Colonic mucosa (tissue), 4 donors: Measurements from ENCODE around the gene SCFD2. TPM values are rescaled to one million over a fixed set of nuclear protein-coding genes. Genes with fewer than 3 reads are reported as not detected.

Source experiments
- DNase-seq: peaks from one replicate; pipeline ENCODE4 v3.0.0-alpha.2; 2020
- H3K27ac ChIP-seq: fragments of 200-600 bp; one replicate; pipeline ENCODE4 v1.8.0; 2021
- H3K27me3 ChIP-seq: fragments of 200-600 bp; one replicate; pipeline ENCODE4 v1.8.0; 2021
- H3K36me3 ChIP-seq: fragments of 200-600 bp; one replicate; pipeline ENCODE4 v1.8.0; 2021
- H3K4me1 ChIP-seq: fragments of 200-600 bp; one replicate; pipeline ENCODE4 v1.8.0; 2021; ENCODE audit warnings: mild to moderate bottlenecking
- H3K4me3 ChIP-seq: fragments of 200-600 bp; one replicate; pipeline ENCODE4 v1.8.0; 2021
- H3K9ac ChIP-seq, 2 donors: one replicate each; pipeline ENCODE4 v1.7.0; 2013; ENCODE audit warnings: control low read depth in 2 of 2, low read depth in 2 of 2, low read length in 2 of 2
- H3K9me3 ChIP-seq: fragments of 200-600 bp; one replicate; pipeline ENCODE4 v1.8.0; 2021
- intact Hi-C: fragments of 100-400 bp; cut with DNase I; formaldehyde crosslinking; loops from one replicate; pipeline ENCODE4 v1.14.1; 2022
- total RNA-seq, 2 donors: library from RNA; stranded (reverse); fragmentation: NEBNext Ultra II Directional in 1 of 2; extraction: Animal tissue kit (Norgen Biotek cat#: 25700) in 1 of 2; gene quantifications; one replicate each; pipeline ENCODE4 v1.2.1, GENCODE V29; 2021
- TF ChIP-seq, protein P1 (sequence below): fragments of 200-600 bp; IDR thresholded peaks from one replicate; pipeline ENCODE4 v1.8.0; 2022; ENCODE audit warnings: antibody characterized with exemption, mild to moderate bottlenecking
- donor health status: healthy.
- donor health status: DM: no; HTN: no; CAD: no.
- donor health status: DM: no; HTN: no; CAD: no.

Gene SCFD2
- total RNA-seq, 2 donors from 2014 or later: 11.5 to 29.4 TPM

DNA sequence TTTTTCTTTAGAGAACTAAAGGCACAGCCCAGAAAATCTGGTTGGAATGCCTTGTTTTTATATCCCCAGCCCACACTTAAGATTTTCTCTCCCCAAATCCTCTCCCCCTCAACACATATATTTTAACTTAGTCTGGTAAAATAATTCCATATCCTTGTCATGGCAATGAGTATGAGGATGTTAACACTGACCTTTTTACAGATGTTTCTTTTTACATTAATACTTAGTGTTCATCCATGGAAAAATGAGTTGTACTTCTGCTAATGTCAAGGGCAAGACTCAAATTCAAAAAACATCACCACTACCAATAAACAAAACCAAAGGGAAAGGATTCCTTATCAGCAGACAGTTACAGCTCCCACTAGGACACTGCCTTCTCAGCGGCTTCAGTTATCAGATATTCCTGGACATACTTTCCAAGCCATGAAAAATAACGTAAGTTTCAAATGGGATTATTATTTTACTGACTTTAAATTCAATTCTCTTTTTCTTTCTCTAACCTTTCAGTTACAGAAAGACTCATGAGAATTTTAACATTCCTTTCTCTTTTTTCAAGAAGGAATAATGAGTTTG, 420.4 kb downstream of the SCFD2 start:
- no peak for DNase-seq
- TF ChIP-seq, protein P1, sequence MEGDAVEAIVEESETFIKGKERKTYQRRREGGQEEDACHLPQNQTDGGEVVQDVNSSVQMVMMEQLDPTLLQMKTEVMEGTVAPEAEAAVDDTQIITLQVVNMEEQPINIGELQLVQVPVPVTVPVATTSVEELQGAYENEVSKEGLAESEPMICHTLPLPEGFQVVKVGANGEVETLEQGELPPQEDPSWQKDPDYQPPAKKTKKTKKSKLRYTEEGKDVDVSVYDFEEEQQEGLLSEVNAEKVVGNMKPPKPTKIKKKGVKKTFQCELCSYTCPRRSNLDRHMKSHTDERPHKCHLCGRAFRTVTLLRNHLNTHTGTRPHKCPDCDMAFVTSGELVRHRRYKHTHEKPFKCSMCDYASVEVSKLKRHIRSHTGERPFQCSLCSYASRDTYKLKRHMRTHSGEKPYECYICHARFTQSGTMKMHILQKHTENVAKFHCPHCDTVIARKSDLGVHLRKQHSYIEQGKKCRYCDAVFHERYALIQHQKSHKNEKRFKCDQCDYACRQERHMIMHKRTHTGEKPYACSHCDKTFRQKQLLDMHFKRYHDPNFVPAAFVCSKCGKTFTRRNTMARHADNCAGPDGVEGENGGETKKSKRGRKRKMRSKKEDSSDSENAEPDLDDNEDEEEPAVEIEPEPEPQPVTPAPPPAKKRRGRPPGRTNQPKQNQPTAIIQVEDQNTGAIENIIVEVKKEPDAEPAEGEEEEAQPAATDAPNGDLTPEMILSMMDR: no peak
- Histone ChIP-seq H3K4me3 (no peak overlapping the region), H3K27me3 (no peaks in the 10 kb centered on the region), H3K27ac (no peak overlapping the region), H3K4me1 (no peaks in the 10 kb centered on the region), H3K9me3 (no peaks in the 10 kb centered on the region), H3K36me3 (no peaks in the 10 kb centered on the region), H3K9ac (no peak overlapping the region)
- intact Hi-C loops: no loop called here

DNA sequence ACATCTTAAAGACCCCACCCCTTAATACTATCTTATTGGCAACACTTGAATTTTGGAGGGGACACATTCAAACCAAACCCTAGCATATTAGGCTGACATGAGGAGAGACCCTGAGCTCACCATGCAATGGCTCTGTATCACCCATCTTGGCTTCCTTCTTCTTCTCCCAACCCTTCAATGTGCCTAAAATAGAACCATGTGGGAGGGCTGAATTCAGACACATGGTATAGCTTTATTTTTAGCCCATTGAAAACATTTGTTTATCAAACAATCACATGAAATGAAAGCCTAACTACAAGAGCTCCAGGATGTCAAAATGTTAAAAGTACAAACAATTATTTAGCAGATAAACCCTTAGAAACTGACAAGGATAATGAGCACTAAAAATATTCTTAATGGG, 422.2 kb downstream of the SCFD2 start:
- intact Hi-C loops: no loop called here
- no peak overlapping the region for H3K27ac ChIP-seq
- no peaks in the 10 kb centered on the region for H3K36me3 ChIP-seq
- DNase-seq: no peak
- no peaks in the 10 kb centered on the region for H3K9me3 ChIP-seq
- H3K4me1 ChIP-seq: no peaks in the 10 kb centered on the region
- no peak overlapping the region for H3K4me3 ChIP-seq
- TF ChIP-seq, protein P1: no peak
- no peaks in the 10 kb centered on the region for H3K27me3 ChIP-seq
- no peak overlapping the region for H3K9ac ChIP-seq

DNA sequence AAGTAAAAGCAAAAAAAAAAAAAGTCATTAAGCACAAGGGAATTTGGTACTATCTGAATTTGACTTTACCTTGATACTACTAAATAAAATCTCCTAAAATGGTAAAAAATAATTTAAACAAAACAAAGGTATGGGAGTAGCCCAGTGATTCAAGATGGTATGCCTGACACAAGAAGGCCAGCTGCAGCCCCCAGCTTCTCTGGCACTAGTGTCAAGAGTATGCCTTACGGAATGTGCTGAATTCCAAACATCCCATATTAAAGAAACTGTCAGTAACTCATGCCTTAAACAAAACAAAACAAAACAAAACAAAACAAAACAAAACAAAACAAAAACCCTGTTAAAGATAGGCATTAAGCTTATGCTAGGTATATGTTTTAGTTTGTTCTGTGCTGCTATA, 422.9 kb downstream of the SCFD2 start:
- TF ChIP-seq, protein P1: no peak
- intact Hi-C loops: no loop called here
- H3K9ac ChIP-seq: no peak overlapping the region
- DNase-seq: no peak
- no peaks in the 10 kb centered on the region for H3K27me3 ChIP-seq
- H3K4me1 ChIP-seq: no peaks in the 10 kb centered on the region
- H3K9me3 ChIP-seq: no peaks in the 10 kb centered on the region
- no peak overlapping the region for H3K27ac ChIP-seq
- no peak overlapping the region for H3K4me3 ChIP-seq
- H3K36me3 ChIP-seq: no peaks in the 10 kb centered on the region

DNA sequence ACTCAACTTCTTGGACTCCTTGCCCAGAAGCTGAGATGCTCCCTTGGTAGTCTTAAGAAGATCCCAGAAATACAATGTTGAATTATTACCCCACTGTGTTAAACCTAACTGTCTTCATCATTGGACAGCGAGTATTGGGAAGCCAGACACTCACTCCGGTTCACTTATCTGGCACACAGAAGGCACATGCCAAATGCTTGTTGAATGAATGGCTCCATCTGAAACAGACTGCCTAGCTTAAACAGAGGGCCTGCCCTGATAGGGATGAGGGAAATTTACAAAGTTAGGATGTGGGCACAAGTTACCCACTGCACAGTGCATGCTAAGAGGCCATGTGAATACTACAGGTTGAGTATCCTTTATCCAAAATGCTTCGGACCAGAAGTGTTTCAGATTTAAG, 424.4 kb downstream of the SCFD2 start:
- no peaks in the 10 kb centered on the region for H3K9me3 ChIP-seq
- TF ChIP-seq, protein P1: no peak
- H3K36me3 ChIP-seq: no peaks in the 10 kb centered on the region
- no peaks in the 10 kb centered on the region for H3K27me3 ChIP-seq
- H3K4me1 ChIP-seq: no peaks in the 10 kb centered on the region
- intact Hi-C loops: no loop called here
- no peak for DNase-seq
- H3K4me3 ChIP-seq: no peak overlapping the region
- H3K9ac ChIP-seq: no peak overlapping the region
- H3K27ac ChIP-seq: no peak overlapping the region

DNA sequence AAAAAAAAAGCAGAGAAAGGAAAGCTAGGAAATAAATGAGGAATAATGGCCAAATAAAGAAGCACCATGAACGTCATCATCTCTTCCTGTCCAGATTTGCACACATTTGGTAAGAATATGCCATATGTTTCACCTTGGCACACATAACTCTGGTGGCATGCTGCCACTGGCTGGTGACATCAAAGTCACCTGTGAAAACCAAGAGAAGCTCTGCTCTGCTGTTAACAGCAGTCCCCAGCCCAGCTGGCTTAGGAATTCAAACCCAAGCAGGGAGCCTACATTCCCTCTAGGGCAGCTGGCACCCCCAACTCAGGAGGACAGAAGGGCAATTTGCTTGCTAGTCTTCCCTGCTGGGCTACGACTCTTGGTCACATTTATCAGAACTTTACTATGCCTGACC, 426.1 kb downstream of the SCFD2 start:
- H3K4me3 ChIP-seq: no peak overlapping the region
- H3K36me3 ChIP-seq: no peaks in the 10 kb centered on the region
- H3K4me1 ChIP-seq: no peaks in the 10 kb centered on the region
- no peak overlapping the region for H3K27ac ChIP-seq
- intact Hi-C loops: no loop called here
- no peaks in the 10 kb centered on the region for H3K9me3 ChIP-seq
- TF ChIP-seq, protein P1: no peak
- DNase-seq: no peak
- no peaks in the 10 kb centered on the region for H3K27me3 ChIP-seq
- no peak overlapping the region for H3K9ac ChIP-seq

DNA sequence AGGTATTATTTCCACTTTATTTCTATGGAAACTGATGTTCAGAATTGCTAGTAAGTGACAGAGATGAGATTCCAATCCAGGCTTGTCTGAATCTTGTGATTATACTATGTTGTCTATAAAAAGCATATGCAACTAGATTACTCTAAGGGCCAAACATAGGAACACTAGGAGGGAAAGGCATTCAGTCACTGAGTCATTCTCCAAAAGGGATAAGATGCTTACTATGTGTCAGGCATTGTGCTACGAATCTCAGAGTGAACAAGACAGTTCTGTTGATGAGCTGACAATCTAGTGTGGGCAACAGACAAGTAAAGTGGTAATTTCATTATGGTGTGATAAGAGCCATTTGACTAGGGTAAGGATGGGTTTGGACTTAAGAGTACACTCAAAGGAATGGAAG, 426.5 kb downstream of the SCFD2 start:
- no peak for DNase-seq
- intact Hi-C loops: no loop called here

More for the DNA sequence above, 426.5 kb downstream of the SCFD2 start:
- Histone ChIP-seq H3K9ac (no peak overlapping the region), H3K36me3 (no peaks in the 10 kb centered on the region), H3K27me3 (no peaks in the 10 kb centered on the region), H3K4me1 (no peaks in the 10 kb centered on the region), H3K4me3 (no peak overlapping the region), H3K9me3 (no peaks in the 10 kb centered on the region), H3K27ac (no peak overlapping the region)
- TF ChIP-seq, protein P1: no peak
